Fibroblast of the conjunctiva (primary cell): Measurements from ENCODE around the gene PTPN13.
A peak's percentile ranks its signal among the peaks of the same experiment; 100 is the strongest.

Source experiments
- DNase-seq: peaks from one replicate; pipeline ENCODE4 v3.0.0-alpha.2; 2010; ENCODE audit warnings: low read depth

PTPN13 gene

DNA sequence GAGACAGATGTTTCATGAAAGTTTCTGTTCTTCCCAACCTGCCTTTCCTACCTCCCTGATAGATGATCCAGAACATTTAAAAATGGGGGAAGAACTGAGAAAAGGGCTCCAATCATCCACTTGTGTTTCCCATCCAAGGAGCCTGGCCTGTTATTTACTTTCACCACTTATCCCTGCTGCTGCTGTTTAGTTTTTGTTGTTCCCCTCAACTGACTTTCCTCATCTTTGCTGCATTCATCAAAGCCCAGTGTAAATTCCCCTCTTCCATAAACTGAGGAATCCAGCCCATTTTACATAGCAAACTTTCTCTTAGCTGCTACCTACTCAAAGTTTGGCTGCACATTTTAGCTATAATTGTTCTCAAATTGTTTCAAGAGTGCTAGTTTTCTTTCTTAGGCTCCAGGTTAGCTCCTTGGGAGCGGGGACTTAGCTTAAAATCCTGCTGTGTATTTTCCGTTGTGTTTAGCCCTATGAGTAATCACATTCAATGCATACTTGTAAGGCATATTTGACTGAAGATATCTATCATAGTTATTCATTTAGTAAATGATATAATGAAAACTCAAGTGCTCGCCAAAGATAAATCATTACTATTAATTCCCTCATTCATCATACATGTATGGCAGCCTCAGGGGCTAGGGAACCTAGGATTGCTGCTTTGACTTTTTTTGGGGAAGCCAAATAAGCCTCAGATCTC is 1.4 kb upstream of the PTPN13 start:
- no peak for DNase-seq

DNA sequence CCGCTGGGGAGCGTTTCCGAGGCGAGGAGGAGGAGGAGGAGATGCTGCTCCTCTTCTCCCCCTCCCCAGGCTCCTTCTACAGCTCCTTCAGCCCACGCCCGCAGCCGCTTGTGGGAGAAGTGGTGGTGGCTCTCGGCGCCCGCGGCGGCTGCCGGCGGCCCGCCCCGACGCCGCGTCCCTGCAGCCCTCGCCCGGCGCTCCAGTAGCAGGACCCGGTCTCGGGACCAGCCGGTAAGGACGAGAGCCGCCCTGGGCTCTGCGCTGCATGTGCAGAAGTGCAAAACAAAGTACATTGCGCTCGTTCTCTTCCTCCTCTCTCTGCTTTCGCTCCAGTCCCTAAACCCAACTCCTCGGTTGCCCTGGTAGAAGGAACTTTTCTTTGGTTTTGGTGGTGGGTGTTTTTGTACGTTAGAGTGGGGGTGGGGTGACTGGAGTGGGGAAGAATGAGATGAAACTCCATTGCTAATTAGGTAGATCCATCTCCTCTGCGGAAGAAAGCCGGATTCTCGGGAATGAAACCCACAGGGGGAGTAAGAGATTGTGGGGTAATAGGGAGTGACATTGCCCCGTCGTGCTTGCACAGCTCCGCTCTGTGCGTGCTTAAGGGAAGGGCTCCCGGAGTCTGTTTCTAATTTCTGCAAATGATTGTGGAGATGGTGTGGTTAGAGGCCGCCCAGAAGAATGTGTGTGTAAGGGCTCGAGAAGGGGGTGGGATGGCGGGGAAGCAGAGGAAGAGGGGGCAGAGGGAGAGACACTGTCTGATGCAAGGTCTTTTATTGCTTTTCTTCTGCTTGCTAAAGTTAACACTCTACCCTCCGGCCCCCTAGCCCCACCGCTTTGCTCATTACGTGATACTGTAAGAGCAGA is 677 bp downstream of the PTPN13 start:
- peak; percentile 88 for DNase-seq

DNA sequence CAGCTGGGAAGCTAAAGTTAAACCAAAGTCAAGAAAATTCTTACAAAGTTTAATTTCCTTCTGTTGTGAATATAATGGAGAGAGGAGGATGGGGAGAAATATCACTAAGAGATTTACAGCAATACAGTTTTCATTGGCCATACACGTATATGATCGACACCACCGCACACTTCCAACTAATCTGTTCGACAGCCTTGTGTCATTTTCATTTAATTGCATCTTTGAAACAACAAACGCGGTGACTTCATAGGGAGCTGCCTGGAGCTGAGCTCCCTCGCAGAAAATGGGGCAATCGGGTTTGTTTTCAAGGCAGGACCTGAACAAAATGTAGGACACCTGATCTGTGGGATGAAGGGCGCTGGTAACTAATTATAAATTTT is 1.3 kb downstream of the PTPN13 start:
- DNase-seq: peak; percentile 14

DNA sequence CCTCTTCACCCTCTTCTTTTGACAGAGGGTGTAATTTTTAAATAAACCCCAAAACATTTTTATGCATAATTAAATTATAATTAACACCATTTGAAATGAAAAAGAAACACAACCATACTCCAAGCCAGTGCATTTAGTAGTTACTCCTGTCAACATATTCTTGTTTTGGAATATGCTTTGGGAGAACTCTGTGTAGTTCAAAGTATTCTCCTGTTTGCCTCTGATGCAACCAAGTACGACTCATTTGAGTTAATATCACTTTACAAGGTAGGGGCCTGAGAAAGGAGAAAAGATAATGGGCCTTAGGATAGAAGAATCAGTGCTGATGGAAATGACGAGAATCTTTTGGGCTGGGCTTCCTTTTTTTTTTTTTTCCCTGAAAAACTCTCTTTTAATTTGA is 2.7 kb downstream of the PTPN13 start:
- no peak for DNase-seq

DNA sequence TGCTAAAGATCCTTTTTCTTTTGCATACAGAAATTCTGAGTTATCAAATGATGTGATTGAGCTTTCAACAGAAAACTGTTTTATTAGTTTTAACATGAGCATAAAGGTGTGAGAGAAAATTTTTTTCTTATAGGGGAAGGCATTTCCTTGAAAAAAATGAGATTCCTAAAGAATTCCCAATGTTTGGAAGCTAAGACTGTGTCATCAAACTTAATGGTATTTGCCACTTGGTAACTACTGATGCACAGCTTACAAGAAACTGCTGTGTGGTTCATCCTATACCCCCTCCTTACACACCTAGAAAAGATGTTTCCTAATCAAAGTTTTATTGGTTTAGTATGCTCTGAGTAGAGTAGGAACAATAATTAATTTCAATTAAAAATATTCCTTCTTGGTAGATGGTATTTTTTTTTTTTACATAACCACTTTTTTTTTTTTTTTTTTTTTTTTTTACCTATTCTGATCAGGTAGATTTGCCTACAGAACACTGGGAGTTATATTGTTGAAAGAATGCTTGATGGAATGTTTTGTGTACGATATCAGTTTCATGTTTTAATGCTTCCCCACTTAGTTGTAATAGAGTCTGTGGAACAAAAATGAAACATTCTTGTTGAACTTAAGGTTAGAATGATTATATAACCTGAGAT is 6.0 kb downstream of the PTPN13 start:
- DNase-seq: no peak

DNA sequence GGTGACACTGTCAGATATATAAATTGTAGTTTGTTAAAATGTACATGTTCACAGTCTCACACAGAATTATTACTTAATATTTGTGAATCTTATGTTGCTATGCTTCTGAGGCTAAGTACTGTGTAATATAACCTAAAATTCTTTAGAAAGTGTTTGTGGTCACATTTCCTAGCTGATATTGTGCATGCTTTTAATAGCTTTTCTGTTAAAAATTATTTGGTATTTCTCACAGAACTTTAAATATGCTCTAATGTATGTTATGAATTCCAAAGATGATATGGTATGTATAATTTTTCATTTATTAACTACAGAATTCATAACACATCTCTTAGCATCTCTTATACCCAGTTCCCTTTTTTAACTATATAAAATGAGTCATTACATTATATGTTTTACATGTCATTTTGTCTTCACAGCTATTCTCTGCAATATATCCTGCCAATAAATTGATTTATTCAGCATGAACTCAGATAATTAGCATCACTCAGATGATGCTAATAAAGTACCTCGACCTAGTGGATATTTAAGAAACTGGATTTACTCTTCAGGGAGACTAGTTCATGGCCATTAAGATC is 9.3 kb downstream of the PTPN13 start:
- DNase-seq: no peak

DNA sequence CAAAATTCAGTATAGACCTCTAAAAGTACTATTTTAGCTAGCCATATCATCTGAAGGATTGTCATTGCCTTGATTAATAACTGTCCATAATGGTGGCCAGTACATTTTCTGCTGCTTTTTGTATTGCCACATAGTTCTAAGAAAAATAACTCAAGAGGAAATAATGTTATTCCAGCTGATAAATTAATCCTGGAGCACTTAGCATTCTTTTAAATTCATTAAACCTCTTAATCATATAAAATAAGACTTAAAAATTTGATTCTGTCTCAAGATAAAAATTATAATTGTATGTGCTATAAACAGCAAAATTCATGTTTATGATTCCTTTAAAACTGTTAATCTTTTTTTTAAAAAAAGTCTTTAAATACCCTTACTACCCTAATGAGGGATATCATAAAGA is 12.7 kb downstream of the PTPN13 start:
- no peak for DNase-seq

DNA sequence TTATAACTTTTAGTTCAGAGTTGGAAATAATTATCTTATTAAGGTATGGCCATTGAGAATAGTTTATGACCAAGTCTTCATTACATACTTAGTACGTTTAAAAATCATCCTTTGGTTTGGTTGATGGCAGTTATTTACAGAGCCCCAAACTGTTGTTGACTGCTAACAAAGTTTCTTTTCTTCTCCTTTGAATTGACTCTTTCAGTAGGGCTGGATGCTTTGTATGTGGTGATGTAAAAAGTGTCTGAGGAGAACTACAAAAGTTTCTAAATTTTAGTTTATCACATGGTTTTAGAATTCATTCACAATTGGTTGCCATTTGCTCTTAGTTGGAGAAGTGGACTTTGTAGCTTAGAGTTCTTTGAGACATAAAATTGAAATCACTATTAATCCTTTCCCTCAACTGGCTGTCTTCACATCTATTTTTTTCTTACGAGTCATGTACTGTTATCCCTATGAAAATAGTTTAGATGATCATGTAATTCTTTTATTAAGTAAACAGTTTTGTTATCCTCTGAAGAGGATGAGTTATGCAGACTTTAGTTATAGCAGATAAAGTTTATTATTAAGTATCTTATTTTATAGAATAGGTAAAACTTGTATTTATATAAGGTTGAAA is 14.8 kb downstream of the PTPN13 start:
- no peak for DNase-seq

DNA sequence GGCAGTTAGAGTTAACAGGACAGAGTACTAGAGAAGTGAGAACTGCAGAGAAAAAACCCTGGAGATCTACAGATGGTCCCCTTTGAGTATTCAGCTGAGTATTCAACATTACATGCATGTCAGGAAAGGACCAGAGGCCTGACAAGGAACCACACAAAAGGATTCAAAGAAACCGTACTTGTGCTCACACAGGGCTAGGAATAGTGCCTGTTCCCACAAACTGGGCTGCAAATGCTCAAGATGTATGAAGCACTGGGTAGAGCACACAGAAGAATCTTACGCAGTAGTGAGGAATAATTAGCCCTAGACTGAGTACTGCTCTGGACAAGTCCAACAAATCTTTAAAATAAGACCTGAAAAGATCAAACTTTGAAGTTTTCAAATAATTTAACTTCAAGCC is 17.6 kb downstream of the PTPN13 start:
- no peak for DNase-seq

DNA sequence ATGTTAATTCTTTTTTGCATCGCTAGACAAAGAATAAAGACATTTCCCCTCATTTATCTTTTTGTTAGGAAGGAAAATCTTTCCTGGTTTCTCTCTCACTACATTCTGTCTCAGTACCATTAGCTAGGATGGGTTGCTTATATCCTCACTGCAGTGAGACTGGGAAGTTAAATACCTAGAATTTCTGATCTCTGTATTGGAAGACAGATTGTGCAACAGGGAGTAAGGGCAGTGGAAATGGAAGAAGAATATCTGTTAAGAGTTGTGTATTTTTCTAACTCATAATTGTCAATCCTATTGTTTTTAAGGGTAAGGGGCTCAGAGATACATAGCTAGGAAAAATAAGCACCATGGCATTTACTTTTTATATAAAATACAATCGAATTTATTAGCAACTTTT is 19.6 kb downstream of the PTPN13 start:
- DNase-seq: no peak

DNA sequence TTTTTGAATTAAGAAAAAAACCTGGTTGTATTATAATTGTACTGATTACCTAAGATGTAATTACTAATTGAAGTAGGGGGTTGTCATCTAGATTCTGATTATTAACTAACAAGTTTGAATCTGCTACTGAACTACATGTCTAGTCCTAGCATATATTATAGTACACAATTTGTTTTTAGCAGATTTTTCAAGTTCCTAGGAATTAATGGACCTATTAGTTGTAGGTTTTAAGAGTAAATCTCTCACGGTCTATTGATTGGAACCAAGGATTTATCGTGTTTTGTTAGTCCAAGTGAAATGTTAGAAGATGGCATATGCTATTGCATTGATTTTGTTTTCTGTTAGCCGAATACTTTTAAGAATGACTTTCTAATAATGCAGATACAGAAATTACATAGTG is 20.8 kb downstream of the PTPN13 start:
- no peak for DNase-seq

DNA sequence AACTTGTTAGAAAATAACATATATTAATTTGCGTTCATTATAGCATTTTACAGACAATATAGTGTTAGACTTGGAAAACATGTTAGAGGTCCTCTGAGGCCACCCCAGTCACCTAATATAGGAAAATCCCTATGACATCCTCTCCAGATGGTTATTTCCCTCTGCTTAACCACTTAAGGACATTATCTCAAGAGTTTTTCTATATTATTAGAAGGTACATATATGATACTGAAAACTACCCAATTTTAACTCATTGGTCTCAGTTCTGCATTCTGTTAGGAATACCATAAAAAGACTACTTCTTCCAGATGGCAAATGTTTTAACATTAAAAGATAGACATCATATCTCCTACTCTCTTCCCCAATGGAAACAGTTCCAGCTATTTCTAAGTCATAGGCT is 21.4 kb downstream of the PTPN13 start:
- no peak for DNase-seq

DNA sequence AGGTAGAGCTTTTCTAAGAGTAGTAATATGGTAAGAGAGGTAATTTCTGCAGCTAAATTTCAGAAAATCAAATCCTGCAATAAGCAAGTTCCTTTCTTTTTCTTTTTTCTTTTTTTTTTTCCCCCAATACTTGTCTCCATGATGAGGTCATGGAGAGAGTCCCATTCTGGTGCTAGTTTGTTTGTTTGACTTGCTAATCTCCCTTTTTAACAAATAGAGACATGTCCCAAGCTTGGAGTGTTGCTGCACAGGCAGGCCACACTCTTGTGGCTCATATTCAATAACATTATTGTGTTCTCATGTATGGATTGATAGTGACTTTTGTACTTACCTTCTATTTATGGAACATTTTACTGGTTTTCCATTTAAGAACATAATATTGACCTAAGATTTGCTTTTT is 25.5 kb downstream of the PTPN13 start:
- no peak for DNase-seq

DNA sequence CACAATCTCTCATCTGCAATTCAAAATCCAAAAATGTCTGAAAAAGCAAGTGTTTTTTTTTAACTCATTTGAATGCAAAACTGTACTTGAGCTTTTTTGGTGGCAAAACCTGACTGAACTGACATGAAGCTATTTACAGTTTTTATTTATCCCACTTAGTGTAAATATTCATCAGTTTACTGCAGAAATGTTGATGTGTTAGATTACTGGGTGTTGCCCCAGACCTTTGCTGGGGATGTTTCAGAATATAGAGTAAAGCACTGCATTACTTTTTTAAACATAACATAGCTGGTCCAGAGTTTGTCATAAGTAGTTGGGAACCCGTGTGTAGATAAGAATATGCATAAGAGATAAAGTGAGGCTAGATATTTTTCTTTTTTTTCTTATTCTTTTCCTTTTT is 27.3 kb downstream of the PTPN13 start:
- DNase-seq: no peak

DNA sequence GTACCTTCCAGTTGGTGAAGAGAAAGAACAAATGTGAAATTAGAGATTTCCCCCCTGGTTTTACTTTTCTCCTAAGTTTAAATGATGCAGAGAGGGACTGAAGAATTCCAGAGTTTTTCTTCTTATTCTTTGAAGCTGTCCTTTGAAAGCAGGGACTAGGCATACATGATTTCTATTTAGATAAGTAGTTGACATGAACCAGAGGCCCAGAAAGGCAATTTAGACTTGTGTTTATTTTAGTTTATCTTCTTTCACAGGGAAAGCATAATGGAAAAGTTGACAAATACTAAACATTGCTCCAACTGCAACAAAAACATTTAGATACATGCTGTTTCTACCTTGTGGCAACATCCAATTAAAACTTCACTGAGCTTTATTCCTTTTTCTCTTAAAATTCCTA is 32.0 kb downstream of the PTPN13 start:
- no peak for DNase-seq

DNA sequence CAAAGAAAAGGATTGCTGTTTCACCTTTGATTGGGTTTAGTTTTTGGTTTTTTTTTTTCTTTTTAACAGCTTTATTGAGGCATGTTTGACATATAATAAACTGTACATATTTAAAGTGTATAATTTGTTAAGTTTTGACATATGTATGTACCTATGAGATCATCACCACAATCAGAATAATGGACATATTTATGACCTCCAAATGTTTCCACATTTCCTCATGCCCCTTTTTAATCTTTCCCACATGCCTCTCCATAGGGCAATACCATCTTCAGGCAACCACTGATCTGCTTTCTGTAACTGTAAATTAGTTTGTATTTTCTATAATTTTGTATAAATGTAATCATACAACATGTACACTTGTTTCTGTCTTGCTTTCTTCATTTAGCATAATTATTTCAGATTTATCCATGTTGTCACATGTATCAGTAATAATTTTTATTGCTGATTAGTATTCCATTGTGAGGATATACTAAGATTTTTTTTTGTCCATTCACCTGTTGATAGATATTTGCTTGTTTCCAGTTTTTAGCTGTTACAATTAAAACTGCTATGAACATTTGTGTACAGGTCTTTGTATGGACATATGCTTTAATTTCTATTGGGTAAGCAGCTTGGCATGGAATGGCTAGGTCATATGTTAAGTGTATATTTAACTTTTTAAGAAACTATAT is 33.5 kb downstream of the PTPN13 start:
- no peak for DNase-seq

DNA sequence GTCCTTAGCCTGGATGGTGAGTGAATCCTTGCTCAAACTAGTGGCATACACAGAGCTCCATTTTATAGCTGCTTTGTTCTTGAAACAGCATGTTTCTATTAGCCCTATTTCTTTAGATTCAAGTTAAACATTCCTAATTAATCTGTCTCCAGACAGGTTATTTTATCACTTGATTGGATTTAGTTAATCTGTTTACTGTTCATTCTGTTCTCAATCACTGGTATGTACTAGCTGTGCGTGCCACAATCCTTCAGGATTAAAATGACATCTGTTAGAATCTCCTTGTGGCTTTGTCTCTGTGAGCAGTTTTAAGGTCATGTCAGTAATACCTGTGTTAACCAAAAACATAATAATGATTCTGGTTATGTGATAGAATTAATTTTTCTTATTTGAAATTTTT is 36.5 kb downstream of the PTPN13 start:
- DNase-seq: no peak

DNA sequence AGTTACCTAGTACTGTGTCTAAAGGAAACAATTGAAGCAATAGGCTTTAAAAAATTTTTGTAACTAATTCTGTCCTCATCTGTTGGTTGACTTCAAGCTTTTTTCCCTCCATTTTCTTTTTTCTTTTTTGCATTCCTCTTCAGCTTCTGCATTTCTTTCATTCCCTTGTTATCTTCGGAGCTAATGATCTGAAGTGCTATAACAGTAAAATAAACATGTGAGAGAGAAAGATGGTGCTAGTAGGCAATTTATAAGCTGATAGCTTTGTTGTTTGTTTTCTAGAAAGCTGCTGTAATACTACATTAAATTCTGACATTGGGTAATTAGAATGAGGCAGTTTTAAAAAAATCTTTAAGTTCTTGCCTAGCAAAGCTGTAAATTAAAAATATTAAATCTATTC is 37.1 kb downstream of the PTPN13 start:
- DNase-seq: no peak

DNA sequence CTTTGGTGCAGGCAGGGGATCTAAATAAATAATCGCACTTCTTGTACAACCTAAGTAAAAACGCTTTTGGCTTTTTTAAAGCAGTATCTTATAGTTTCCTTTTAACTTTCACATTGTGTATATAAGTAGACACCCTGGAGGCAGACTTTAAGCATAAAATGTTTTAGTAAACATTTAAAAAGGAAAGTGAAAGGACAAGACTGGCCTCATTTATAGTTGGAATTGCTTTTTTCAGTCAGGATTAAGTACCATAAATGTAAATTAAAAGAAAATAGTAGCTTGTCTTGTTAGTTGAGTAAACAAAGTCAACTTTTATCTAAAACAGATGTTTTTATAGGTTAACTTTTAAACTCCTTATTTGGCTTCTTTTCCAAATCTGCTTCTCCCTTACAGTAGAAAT is 39.7 kb downstream of the PTPN13 start:
- DNase-seq: no peak

DNA sequence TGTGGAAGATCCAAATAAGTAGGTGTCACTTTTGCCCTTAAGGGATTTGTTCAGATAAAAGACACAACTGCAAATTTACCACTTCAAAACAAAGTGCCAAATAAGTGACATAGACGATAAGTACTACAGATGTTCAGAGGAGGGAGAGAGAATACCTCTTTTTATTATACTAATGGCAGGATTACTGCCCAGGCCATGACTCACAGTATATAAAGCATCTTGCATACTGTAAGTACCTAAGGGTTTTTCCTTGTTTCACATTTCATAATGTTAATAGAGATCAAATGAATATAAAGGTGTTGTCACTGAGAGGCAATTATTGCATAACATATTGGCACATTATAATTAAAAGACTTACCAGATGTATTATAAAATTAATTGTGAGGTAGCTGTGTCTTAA is 46.4 kb downstream of the PTPN13 start:
- DNase-seq: no peak

DNA sequence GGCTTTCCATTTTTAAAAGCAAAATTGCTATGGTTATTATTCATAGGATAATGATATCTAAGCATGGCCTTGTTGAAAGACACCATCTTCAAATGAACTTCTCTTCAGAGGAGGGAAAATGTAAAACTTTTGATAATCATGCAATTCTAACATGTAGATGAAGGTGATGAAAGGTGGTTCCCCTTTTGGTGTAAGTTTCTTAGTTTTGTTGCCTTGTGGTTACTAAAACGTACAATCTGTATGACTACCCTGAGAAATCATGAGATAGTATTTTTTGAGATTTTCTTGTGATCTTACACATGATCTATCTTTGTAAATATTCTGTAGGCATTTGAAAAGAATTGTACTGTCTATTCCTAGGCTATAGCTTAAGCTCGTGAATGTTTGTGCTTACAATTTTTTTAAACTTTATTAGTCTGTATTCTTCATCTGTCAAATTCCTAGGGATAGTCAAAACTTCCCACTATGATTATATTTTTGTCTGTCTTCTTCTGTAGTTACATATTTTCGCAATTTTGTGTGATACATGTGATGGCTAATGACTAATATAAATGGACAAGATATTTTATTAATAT is 47.5 kb downstream of the PTPN13 start:
- no peak for DNase-seq

DNA sequence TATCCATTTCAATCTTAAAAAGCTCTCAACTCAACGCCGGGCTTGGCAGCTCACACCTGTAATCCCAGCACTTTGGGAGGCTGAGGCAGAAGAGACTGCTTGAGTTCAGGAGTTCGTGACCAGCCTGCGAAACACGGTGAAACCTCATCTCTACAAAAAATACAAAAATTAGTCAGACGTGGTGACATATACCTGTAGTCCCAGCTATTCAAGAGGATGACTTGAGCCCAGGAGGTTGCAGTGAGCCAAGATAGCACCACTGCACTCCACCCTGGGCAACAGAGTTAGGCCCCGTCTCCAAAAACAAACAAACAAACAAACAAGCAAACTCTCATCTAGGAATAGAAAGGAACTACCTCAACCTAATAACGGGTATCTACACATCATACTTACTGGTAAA is 50.8 kb downstream of the PTPN13 start:
- no peak for DNase-seq
